ENCODE measurements around the gene PDZRN3.

The PDZRN3 gene

GRCh38 chr3:73558727-73559075 is 66.0 kb downstream of the PDZRN3 start:
- H3K4me3 ChIP-seq (ENCODE audit: low read depth, low read length) = no peak overlapping the region

- no peak overlapping the region for H3K4me3 ChIP-seq (ENCODE audit: low read depth, low read length)
Observed at GRCh38 chr3:73557986-73558726, 66.6 kb downstream of the PDZRN3 start.

- no peak overlapping the region for H3K4me3 ChIP-seq (ENCODE audit: low read depth, low read length)
Observed at GRCh38 chr3:73556520-73557372, 68.0 kb downstream of the PDZRN3 start.

- H3K4me3 ChIP-seq (ENCODE audit: low read depth, low read length) = no peak overlapping the region
Observed at GRCh38 chr3:73555076-73555475, 69.7 kb downstream of the PDZRN3 start.

- H3K4me3 ChIP-seq (ENCODE audit: low read depth, low read length) = no peak overlapping the region
Observed at GRCh38 chr3:73552700-73553099, 72.0 kb downstream of the PDZRN3 start.

- no peak overlapping the region for H3K4me3 ChIP-seq (ENCODE audit: low read depth, low read length)
Observed at GRCh38 chr3:73550032-73550431, 74.7 kb downstream of the PDZRN3 start.

GRCh38 chr3:73549051-73549600 is 75.6 kb downstream of the PDZRN3 start:
- no peak overlapping the region for H3K4me3 ChIP-seq (ENCODE audit: low read depth, low read length)

GRCh38 chr3:73548436-73548835 is 76.3 kb downstream of the PDZRN3 start:
- no peak overlapping the region for H3K4me3 ChIP-seq (ENCODE audit: low read depth, low read length)

GRCh38 chr3:73547427-73548248 is 77.1 kb downstream of the PDZRN3 start:
- H3K4me3 ChIP-seq (ENCODE audit: low read depth, low read length) = no peak overlapping the region

GRCh38 chr3:73546961-73547360 is 77.8 kb downstream of the PDZRN3 start:
- H3K4me3 ChIP-seq (ENCODE audit: low read depth, low read length) = no peak overlapping the region

GRCh38 chr3:73543412-73543811 is 81.3 kb downstream of the PDZRN3 start:
- H3K4me3 ChIP-seq (ENCODE audit: low read depth, low read length) = no peak overlapping the region

- H3K4me3 ChIP-seq (ENCODE audit: low read depth, low read length) = no peak overlapping the region
Observed at GRCh38 chr3:73542136-73542535, 82.6 kb downstream of the PDZRN3 start.

GRCh38 chr3:73540969-73541740 is 83.6 kb downstream of the PDZRN3 start:
- H3K4me3 ChIP-seq (ENCODE audit: low read depth, low read length) = no peak overlapping the region

GRCh38 chr3:73538486-73538885 is 86.3 kb downstream of the PDZRN3 start:
- no peak overlapping the region for H3K4me3 ChIP-seq (ENCODE audit: low read depth, low read length)

- no peak overlapping the region for H3K4me3 ChIP-seq (ENCODE audit: low read depth, low read length)
Observed at GRCh38 chr3:73536952-73537351, 87.8 kb downstream of the PDZRN3 start.

GRCh38 chr3:73536336-73536895 is 88.3 kb downstream of the PDZRN3 start:
- no peak overlapping the region for H3K4me3 ChIP-seq (ENCODE audit: low read depth, low read length)

- H3K4me3 ChIP-seq (ENCODE audit: low read depth, low read length) = no peak overlapping the region
Observed at GRCh38 chr3:73535931-73536330, 88.8 kb downstream of the PDZRN3 start.

- H3K4me3 ChIP-seq (ENCODE audit: low read depth, low read length) = no peak overlapping the region
Observed at GRCh38 chr3:73535137-73535536, 89.6 kb downstream of the PDZRN3 start.

- no peak overlapping the region for H3K4me3 ChIP-seq (ENCODE audit: low read depth, low read length)
Observed at GRCh38 chr3:73530022-73530396, 94.7 kb downstream of the PDZRN3 start.
